NCI-H2196 (cell line): Measurements from ENCODE around the gene NGF.

Experiments used
- DNase-seq: peaks from one replicate; lab custom pipeline; 2025; ENCODE audit not compliant: unreplicated experiment; lab: John Stamatoyannopoulos, UW

The NGF gene

GRCh38 chr1:115283249-115283648 lies 54.8 kb downstream of the NGF start:
- DNase-seq, result no peak

- no peak for DNase-seq
These were observed 55.2 kb downstream of the NGF start for GRCh38 chr1:115282807-115283208.

GRCh38 chr1:115281143-115281542 lies 56.9 kb downstream of the NGF start:
- DNase-seq, result no peak

- no peak for DNase-seq
These were observed 58.0 kb downstream of the NGF start for GRCh38 chr1:115280064-115280463.

- no peak for DNase-seq
These were observed 59.8 kb downstream of the NGF start for GRCh38 chr1:115278211-115278610.

- DNase-seq, result no peak
These were observed 60.8 kb downstream of the NGF start for GRCh38 chr1:115277276-115277675.

GRCh38 chr1:115275216-115275615 lies 62.8 kb downstream of the NGF start:
- peak; percentile 4 for DNase-seq

- no peak for DNase-seq
These were observed 63.6 kb downstream of the NGF start for GRCh38 chr1:115274467-115274866.

GRCh38 chr1:115266729-115267421 lies 71.2 kb downstream of the NGF start:
- no peak for DNase-seq

GRCh38 chr1:115265099-115265498 lies 73.0 kb downstream of the NGF start:
- DNase-seq, result no peak

GRCh38 chr1:115262886-115263285 lies 75.2 kb downstream of the NGF start:
- no peak for DNase-seq

GRCh38 chr1:115261496-115261895 lies 76.6 kb downstream of the NGF start:
- DNase-seq, result no peak

GRCh38 chr1:115258302-115258866 lies 79.7 kb downstream of the NGF start:
- DNase-seq, result no peak

GRCh38 chr1:115257591-115257990 lies 80.5 kb downstream of the NGF start:
- no peak for DNase-seq

- DNase-seq, result no peak
These were observed 82.9 kb downstream of the NGF start for GRCh38 chr1:115255154-115255553.

GRCh38 chr1:115252585-115252984 lies 85.5 kb downstream of the NGF start:
- no peak for DNase-seq

GRCh38 chr1:115251856-115252255 lies 86.2 kb downstream of the NGF start:
- no peak for DNase-seq

GRCh38 chr1:115251340-115251748 lies 86.7 kb downstream of the NGF start:
- no peak for DNase-seq

- no peak for DNase-seq
These were observed 91.5 kb downstream of the NGF start for GRCh38 chr1:115246526-115246925.

GRCh38 chr1:115245227-115245626 lies 92.8 kb downstream of the NGF start:
- no peak for DNase-seq

- DNase-seq, result no peak
These were observed 95.5 kb downstream of the NGF start for GRCh38 chr1:115242543-115242942.

GRCh38 chr1:115241309-115241708 lies 96.7 kb downstream of the NGF start:
- DNase-seq, result no peak

- DNase-seq, result no peak
These were observed 97.8 kb downstream of the NGF start for GRCh38 chr1:115240297-115240696.
